Skeletal muscle cell (primary cell): ENCODE measurements around the gene PTPRN2.

Experiments used
- DNase-seq: peaks from one replicate; pipeline ENCODE4 v3.0.0-alpha.2; 2010; ENCODE audit warnings: low read depth
- H3K4me3 ChIP-seq: 2 replicates; pipeline ENCODE4 v1.5.1; 2011; ENCODE audit warnings: low read depth, mild to moderate bottlenecking, control low read depth, low read length, moderate library complexity

The PTPRN2 gene

DNA sequence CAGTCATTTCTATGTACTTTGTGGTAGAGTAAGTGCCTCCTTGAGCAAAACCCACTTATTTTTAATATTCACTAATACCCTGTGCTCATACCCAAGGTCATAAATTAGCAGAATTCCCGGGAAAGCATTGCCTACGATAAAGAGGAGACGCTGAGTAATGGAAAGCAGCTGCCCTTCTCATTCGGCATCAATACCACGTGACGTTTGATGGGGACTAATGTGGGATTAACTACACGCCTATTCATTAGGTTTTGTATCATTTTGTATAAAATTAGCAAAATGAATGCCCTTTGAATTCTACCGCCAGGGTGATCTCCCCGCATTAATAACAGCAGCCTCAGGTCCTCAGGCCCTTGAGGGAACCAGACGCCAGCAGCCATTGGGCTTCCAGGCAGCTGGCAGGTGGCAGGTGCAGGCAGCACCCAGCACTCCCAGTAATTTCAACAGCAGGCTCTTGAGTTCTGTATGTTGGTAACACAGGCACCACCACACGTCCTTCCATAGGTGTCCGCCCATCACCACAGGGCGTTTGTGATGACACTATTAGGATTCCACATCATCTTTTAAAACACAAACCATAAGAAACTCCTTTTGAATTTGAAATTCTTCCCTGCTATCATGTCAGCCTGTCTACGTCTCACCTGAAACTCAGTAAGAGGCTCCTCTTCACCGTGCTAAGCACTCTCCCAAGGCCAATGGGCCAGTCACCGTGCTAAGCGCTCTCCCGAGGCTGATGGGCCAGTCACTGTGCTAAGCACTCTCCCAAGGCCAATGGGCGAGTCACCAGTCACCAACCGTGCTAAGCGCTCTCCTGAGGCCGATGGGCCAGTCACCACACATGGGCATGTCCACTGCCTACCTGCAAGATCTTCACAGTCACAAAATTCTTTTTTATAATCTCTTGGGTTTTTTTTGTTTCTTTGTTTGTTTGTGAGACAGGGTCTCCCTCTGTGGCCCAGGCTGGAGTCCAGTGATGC, 509.4 kb downstream of the PTPRN2 start:
- H3K4me3 ChIP-seq, result no peak overlapping the region
- DNase-seq, result no peak

DNA sequence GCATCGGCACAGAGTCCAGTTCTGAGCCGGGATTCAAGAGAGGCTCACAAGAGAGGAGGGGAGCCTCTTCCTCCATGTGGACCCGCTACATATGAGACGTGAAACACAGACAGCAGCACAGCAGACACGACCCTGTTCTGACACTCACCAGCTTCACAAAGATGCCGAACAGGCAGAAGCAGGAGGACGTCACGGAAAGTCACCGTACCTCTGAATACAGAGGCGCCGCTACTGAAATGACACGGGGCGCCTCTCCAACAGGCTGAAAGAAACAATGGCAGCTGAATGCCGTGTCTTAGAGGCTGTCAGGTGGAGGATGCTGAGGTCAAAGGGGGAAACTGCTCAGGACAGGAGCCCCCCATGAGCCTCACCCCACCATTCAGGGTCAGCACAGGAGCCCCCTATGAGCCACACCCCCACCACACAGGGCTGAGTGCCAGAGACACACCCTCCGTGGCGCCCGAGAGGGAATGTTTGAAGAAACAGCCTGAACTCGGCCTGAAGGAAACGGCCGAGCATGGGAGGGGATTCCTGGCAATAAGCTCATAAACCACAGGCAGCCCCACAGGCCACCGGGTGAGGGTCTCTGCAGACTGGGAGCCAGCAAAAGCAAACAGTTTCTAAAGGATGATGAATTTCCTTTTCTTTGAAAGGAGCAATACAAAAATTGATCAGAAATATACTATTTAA, 510.3 kb downstream of the PTPRN2 start:
- DNase-seq, result no peak
- no peak overlapping the region for H3K4me3 ChIP-seq

DNA sequence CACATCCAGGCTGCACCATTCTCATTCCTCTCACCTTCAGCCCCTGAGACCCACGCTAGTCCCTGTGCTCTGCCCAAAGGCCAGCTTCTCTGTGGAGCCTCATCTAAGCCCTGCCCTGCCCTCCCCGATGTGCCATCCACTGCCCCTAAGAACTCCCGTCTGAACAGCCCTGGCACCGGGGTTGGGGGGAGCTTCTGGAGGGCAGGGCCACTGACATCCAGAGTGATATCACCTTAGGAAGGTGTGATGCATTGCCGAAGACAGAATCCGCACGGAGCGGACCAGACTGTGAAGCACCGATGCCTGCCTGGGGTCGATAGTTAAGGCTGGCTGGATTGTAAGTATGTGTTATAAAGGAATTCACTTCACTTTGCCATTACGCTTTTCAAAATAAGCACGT, 511.0 kb downstream of the PTPRN2 start:
- no peak for DNase-seq
- no peak overlapping the region for H3K4me3 ChIP-seq

DNA sequence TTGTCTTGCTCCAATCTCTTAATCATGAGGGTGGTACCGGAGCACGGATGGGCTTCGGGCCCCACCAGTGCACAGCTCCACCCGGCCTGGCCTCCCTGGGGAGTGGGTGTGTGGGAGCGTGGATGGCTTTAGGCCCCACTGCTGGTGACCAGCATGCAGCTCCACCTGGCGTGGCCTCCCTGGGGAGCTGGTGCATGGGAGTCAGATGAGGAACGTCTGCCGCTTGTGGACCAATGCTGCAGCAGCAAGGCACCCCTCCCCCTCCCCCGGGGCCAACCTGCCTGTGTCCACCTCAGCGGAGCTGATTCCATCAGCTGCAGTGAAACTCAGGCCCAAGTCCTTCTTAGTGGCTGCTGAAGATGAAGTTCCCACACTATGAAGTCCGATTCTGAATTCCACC, 511.4 kb downstream of the PTPRN2 start:
- no peak for DNase-seq
- H3K4me3 ChIP-seq, result no peak overlapping the region

DNA sequence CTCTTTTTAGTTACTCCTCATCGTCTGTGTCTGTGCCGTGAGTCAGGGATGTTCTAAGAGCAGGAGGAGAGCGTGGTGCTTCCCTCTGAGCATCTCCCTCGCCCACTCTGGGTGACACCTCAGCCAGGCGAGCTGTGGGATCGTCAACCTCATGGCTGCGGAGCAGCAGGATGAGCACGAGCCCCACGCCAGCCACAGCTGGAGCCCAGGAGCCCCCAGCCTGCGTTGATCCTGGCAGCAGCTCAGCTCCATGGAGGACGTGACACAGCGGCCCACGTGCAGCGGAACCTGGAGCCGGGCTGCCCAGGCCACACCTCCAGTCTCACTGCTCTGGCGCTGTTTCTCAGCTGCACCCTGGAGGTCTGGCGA, 512.0 kb downstream of the PTPRN2 start:
- no peak for DNase-seq

GRCh38 chr7:158074896-158075632, 512.6 kb downstream of the PTPRN2 start:
- DNase-seq, result no peak
- H3K4me3 ChIP-seq, result no peak overlapping the region

More for the DNA sequence above, 512.0 kb downstream of the PTPRN2 start:
- H3K4me3 ChIP-seq, result no peak overlapping the region

DNA sequence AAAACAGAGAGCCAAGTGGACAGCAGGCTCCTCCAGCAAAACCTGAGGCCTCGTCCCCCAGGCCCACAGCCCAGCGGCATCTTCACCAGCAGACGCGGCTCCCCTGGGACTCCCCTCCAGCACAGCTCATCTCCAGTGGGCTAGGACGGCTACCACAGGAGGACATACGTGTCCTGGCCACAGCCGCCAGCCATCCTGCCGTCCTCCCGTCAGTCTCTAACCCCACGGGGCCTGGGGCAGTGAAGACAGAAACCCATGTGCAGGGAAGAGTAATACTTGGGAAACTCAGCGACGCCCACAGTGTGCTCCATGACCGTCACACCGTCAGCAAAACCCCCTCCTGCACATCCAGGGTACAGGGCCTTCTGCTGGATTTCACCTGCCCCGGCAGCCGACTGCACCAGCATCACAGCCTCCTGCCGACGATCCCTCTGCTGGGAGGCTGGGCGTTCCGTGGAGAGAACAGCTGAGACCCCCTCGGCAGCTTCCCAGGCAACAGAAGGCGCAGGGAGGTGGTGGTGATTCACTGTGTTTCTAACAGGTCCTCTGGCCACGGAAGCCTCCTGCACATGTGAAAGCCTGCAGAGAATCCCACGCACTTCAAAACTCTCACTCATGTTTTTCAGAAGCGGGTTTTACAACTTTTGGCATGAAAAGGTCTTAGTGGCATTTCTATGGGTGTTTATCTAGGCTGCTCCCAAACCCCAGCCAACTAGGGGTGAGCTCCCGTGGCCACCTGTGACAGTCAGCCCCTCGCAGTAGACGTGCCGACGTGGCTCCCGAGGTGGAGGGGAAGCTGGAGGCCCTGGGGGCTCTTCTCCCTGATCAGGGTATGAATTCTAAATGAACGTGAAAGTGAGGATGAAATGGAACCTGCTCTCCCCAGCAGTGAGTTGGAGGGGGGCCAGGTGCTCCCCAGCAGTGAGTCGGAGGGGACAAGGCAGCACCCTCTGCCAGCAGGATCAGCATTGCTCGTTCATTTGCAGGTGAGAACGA, 513.5 kb downstream of the PTPRN2 start:
- DNase-seq, result no peak

DNA sequence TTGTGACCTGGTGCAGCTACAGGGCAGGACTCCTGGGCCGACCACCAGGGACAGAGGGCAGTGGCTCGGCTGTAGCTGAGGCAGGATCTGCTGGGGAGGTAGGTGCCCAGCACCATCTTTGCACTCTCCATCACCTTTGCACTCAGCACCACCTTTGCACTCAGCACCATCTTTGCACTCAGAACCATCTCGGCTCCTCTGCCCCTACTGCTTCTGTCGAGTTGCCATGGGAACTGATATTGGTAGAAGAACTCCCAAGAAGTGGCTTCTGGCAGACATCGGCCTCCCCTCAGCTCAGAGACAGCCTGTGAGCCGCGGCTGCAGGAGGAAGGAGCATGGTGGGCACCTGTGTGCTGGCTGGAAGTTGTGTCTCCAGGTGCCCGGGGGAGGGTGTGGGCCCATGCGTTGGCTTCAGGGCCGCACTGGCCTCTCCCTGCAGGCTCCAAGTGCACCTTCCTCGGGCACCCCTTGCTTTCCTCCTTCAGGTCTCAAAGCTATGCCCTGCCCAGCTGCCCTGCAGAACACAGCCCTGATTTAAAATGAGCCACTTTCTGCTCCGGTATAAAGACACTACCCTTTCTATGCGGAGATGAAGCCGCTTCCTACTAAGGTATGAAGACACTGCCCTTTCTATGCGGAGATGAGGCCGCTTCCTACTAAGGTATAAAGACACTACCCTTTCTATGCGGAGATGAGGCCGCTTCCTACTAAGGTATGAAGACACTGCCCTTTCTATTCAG, 514.5 kb downstream of the PTPRN2 start:
- DNase-seq, result no peak
- no peak overlapping the region for H3K4me3 ChIP-seq

More for the DNA sequence above, 513.5 kb downstream of the PTPRN2 start:
- H3K4me3 ChIP-seq, result no peak overlapping the region

DNA sequence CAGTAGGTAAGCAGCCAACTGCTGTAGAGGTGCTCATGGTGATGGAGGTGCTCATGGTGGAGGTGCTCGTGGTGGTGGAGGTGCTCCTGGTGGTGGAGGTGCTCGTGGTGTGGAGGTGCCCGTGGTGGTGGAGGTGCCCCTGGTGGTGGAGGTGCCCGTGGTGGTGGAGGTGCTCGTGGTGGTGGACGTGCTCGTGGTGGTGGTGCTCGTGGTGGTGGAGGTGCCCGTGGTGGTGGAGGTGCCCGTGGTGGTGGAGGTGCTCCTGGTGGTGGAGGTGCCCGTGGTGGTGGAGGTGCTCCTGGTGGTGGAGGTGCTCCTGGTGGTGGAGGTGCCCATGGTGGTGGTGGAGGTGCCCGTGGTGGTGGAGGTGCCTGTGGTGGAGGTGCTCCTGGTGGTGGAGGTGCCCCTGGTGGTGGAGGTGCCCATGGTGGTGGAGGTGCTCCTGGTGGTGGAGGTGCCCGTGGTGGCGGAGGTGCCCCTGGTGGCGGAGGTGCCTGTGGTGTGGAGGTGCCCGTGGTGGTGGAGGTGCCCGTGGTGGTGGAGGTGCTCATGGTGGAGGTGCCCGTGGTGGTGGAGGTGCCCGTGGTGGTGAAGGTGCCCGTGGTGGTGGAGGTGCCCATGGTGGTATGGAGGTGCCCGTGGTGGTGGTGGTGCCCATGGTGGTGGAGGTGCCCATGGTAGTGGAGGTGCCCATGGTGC, 517.3 kb downstream of the PTPRN2 start:
- no peak overlapping the region for H3K4me3 ChIP-seq
- no peak for DNase-seq

DNA sequence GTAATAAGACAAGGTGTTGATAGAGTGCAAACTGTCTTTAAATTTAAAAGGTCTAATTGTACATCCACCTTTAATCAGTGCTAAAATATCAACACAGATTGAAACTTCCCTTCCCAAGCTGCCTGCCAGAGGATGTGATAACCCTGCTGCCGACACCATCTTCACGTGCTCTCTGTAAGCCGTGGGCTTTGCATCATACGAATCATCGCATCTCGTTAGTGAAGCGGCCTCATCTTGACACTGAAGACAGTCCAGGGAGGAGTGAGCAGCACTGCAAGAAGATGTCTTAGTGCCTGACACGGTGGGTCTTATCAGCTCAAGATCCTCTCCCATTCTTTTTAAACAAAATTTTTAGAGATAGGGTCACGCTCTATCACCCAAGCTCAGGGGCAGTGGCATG, 518.8 kb downstream of the PTPRN2 start:
- H3K4me3 ChIP-seq, result no peak overlapping the region
- DNase-seq, result no peak

DNA sequence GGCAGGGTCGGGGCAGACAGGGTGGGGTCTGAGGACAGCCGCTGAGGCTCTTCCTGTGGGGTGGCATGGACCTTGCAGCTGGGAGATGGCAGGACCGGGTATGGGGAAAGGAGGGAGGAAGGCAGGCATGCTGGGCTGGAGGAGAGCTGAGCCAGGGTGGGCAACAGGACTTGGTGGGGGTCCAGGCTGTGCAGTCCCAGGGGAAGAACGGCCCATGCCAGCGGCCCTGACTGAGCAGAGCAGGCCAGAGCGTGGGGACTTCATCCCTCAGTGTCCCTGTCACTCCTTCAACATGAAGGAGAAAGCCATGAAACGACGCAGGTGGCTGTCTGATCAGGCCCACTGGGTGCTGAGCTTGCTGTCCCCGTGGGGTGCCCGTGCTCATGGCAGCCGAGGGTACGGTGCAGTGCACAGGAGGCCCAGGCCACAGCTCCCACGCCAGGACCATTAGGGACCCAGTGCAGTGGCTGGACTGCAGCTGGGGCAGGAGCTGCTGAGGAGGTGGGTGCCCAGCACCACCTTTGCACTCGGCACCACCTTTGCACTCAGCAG, 519.6 kb downstream of the PTPRN2 start:
- H3K4me3 ChIP-seq, result no peak overlapping the region
- DNase-seq, result no peak

- H3K4me3 ChIP-seq, result no peak overlapping the region
- no peak for DNase-seq
Measured at GRCh38 chr7:158067219-158067930, 520.2 kb downstream of the PTPRN2 start.

- DNase-seq, result no peak
- no peak overlapping the region for H3K4me3 ChIP-seq
Measured at GRCh38 chr7:158066085-158066484, 521.5 kb downstream of the PTPRN2 start.

DNA sequence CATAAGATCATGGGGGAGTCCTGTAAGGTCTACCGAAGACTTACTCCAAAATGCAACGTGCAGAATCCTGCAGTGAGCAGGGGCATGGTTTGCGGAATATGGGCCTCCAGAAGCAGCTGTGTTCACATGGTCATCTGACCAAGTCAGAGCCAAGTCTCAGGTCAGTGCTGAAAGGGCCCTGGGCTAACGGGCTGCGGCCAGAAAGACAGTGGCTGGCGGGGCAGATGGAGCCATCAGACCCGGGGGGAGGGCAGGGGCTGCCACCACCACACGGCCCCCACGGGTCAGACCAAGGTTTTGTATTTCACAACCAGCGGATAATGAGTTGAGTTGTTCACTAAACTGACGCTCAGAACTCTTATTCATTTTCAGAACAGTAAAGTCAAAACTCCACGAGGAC, 522.3 kb downstream of the PTPRN2 start:
- no peak for DNase-seq
- H3K4me3 ChIP-seq, result no peak overlapping the region

DNA sequence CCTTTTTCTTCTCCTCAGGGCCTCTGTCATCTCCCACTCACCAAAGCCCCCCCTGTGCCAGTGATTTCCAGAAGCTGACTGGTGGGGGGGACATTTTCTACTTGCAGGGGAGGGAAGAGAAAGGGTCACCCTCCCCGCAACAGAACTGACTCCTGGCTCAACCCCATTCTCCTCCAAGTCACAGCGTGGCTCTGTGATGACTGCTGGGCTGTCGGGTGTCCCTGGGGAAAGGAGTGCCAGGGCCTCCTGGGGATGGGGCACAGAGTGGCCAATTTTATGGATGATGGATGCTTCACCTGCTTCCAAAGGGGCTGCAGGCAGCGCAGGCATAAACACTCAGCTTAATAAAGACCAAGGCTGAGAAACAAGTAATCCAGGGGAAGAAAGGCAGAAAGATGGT, 523.0 kb downstream of the PTPRN2 start:
- DNase-seq, result no peak
- no peak overlapping the region for H3K4me3 ChIP-seq

DNA sequence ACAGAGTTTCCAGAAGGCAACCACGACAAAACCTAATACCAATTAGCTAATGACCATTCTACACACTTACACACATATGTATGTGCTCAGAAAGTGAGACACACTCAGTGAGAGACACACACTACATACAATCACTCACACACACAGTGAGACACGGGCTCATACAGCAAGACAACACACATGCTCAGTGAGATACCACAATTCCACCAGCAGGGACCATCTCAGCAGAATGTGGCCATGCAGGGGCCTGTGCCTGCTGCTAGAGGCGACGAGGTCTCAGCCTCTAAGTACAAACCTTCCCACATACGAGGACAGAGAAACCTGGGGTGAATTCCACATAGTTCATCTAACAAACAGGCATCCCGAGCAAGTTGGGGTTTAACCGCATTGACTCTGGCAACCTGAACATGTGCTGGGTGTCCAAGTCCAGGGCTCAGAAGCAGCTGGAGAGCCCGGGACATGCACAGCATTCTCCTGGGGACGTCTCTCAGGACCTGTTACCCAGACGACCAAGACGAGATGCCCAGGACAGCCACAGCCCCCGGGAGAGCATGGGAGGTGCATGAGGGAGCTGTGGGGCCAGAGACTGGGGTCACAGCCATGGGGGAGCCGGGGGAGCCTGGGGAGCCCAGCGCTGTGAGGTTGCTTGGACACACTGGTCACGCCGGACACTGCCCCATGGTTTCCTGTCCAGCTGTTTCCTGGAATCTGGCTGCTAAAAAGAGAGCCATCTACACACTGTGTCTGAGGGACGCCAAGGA, 523.6 kb downstream of the PTPRN2 start:
- DNase-seq, result no peak
- H3K4me3 ChIP-seq, result no peak overlapping the region
